GM18861 (cell line): ENCODE results near the gene RNF168.
"Not testable (repeated sequence)": the region's sequence is repeated elsewhere in the genome, so short reads cannot be mapped to it uniquely, and the experiment has no call there.

ENCODE experiments used
- ATAC-seq: cut with Tn5 transposase; IDR thresholded peaks from one replicate; pipeline ENCODE4 v1.9.1; 2021; ENCODE audit not compliant: unreplicated experiment

RNF168 gene

GRCh38 chr3:196517162-196517800 lies 13.7 kb upstream of the RNF168 start:
- ATAC-seq = no peak

- no peak for ATAC-seq
Observed at GRCh38 chr3:196514913-196515621, 11.5 kb upstream of the RNF168 start, which contains the start of gene SMCO1. Gene SMCO1, minus strand, starts transcription at chr3:196515346. Its CDS starts 137 bp downstream, at chr3:196515209.

DNA sequence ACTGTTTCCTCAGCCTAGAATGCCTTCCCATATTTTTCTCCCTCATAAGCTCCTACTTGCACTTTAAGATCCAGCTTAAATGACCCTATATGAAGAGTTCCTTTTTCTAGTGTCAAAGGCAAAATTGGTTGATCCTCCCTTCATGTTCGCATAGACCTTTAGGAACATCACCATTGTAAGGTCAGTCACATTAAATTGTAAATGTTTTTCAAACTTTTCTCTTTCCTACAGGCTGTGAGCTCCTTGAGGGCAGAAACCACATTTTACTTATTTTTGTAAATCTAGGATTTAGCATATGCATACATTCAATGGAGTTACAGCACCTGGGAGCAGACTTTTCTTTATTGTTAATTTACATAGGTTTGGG lies 10.8 kb upstream of the RNF168 start:
- ATAC-seq = no peak

GRCh38 chr3:196513697-196514349 lies 10.3 kb upstream of the RNF168 start:
- ATAC-seq = no peak

GRCh38 chr3:196511646-196512425 lies 8.3 kb upstream of the RNF168 start:
- not testable (repeated sequence) for ATAC-seq

DNA sequence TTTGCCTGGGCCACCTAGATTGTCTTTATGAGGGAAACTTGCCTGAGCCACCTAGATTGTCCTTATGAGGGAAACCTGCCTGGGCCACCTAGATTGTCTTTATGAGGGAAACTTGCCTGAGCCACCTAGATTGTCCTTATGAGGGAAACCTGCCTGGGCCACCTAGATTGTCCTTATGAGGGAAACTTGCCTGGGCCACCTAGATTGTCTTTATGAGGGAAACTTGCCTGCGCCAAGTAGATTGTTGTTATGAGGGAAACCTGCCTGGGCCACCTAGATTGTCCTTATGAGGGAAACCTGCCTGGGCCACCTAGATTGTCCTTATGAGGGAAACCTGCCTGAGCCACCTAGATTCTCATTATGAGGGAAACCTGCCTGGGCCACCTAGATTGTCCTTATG lies 7.5 kb upstream of the RNF168 start:
- ATAC-seq = not testable (repeated sequence)

DNA sequence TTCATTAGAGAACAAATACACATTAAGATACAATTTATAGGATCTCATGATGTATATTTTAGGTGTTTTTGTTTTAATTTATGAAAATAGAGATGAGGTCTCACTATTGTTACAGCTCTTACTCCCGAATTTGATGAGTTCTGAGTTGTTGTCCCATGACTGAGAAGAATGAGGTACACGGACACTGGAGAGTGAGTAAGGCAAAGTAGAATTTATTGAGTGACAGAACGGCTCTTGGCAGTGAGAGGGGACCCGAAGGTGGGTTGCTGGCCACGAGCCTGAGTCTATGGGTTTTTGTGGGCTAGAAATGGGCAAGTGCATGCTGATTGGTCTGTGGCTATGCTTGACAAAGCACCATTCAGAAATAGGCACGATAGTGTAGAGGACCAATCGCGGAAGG lies 3.1 kb upstream of the RNF168 start:
- ATAC-seq = no peak

DNA sequence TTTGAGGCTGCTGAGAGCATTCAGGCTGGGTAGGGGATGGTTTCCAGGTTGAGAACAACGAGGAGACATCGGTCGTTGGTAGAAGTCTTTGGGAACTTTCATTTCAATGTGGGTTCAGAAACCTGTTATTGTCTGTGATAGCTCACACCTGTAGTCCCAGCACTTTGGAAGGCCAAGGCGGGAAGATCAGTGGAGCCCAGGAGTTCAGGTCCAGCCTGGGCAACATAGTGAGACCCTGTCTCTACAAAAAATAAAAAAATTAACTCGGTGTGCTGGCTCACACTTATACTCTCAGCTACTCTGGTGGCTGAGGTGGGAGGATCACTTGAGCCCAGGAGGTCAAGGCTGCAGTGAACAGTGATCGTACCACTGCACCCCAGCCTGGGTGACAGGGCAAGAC lies 988 bp upstream of the RNF168 start:
- ATAC-seq = no peak

- not testable (repeated sequence) for ATAC-seq
Observed at GRCh38 chr3:196504077-196504398, 470 bp upstream of the RNF168 start.

GRCh38 chr3:196502775-196503195 lies 783 bp downstream of the RNF168 start:
- ATAC-seq = no peak

GRCh38 chr3:196501316-196502044 lies 2.1 kb downstream of the RNF168 start:
- ATAC-seq = no peak

- ATAC-seq = no peak
Observed at GRCh38 chr3:196499807-196500524, 3.6 kb downstream of the RNF168 start.

DNA sequence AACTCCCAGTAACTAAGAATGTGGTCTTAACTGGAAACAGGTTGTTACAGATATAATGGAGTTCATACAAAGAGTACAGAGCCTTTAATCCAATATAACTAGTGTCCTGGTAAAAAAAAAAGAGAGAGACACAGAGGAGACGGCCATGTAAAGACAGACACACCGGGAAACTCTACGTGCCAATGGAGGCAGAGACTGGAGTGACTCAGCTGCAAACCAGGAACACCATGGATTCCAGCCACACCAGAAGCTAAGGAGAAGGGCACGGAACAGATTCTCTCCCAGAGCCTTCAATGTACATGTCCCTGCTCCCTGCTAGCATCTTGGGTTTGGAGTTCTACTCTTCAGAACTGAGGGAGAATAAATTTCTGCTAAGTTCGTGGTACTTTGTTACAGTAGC lies 4.5 kb downstream of the RNF168 start:
- no peak for ATAC-seq

- ATAC-seq = no peak
Observed at GRCh38 chr3:196498297-196498696, 5.3 kb downstream of the RNF168 start.

GRCh38 chr3:196496183-196496582 lies 7.4 kb downstream of the RNF168 start:
- ATAC-seq = no peak

GRCh38 chr3:196493292-196493691 lies 10.3 kb downstream of the RNF168 start:
- no peak for ATAC-seq

GRCh38 chr3:196492080-196492479 lies 11.5 kb downstream of the RNF168 start:
- no peak for ATAC-seq

- no peak for ATAC-seq
Observed at GRCh38 chr3:196489747-196490146, 13.8 kb downstream of the RNF168 start.

GRCh38 chr3:196486263-196486662 lies 17.3 kb downstream of the RNF168 start:
- no peak for ATAC-seq

DNA sequence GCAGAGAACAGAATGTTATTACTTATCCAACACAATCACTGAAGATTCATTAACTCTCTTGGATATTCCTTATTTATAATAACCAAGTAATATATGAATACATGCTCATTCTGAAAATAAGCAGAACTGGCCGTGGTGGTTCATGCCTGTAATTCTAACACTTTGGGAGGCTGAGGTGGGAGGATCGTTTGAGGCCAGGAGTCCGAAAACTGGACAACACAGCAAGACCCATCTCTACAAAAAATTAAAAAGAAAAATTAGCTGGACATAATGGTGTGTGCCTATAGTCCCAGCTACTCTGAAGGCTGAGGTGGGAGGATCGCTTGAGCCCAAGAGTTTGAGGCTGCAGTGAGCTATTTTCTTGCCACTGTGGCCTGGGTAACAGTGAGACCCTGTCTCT lies 25.9 kb downstream of the RNF168 start:
- ATAC-seq = no peak
